ENCODE data around the gene WDR45B. TPM values are rescaled to one million over a fixed set of nuclear protein-coding genes. Genes with fewer than 3 reads are reported as not detected.
"Not testable (repeated sequence)": the region's sequence is repeated elsewhere in the genome, so short reads cannot be mapped to it uniquely, and the experiment has no call there.

WDR45B gene
- total RNA-seq, 1 experiment from 2014 or later = 102 TPM

- peak; percentile 67 for DNase-seq (ENCODE audit: low read depth)
These were observed 60.8 kb downstream of the WDR45B start for GRCh38 chr17:82587234-82588086.

- DNase-seq (ENCODE audit: low read depth) = no peak
These were observed 61.5 kb downstream of the WDR45B start for GRCh38 chr17:82586576-82587233.

GRCh38 chr17:82585935-82586575, 62.2 kb downstream of the WDR45B start:
- DNase-seq (ENCODE audit: low read depth) = not testable (repeated sequence)

GRCh38 chr17:82583720-82584234, 64.5 kb downstream of the WDR45B start:
- DNase-seq (ENCODE audit: low read depth) = no peak

GRCh38 chr17:82582709-82583108, 65.5 kb downstream of the WDR45B start:
- no peak for DNase-seq (ENCODE audit: low read depth)

- DNase-seq (ENCODE audit: low read depth) = no peak
These were observed 66.0 kb downstream of the WDR45B start for GRCh38 chr17:82582213-82582612.

GRCh38 chr17:82579969-82580368, 68.3 kb downstream of the WDR45B start:
- DNase-seq (ENCODE audit: low read depth) = not testable (repeated sequence)

- no peak for DNase-seq (ENCODE audit: low read depth)
These were observed 70.9 kb downstream of the WDR45B start for GRCh38 chr17:82577300-82577699.

GRCh38 chr17:82575581-82576221, 72.5 kb downstream of the WDR45B start:
- DNase-seq (ENCODE audit: low read depth) = not testable (repeated sequence)

- no peak for DNase-seq (ENCODE audit: low read depth)
These were observed 74.2 kb downstream of the WDR45B start for GRCh38 chr17:82574041-82574440.

GRCh38 chr17:82571855-82572254, 76.4 kb downstream of the WDR45B start:
- no peak for DNase-seq (ENCODE audit: low read depth)

- no peak for DNase-seq (ENCODE audit: low read depth)
These were observed 78.0 kb downstream of the WDR45B start for GRCh38 chr17:82570277-82570676.

GRCh38 chr17:82569621-82570020, 78.6 kb downstream of the WDR45B start:
- DNase-seq (ENCODE audit: low read depth) = no peak

GRCh38 chr17:82568997-82569393, 79.2 kb downstream of the WDR45B start:
- DNase-seq (ENCODE audit: low read depth) = no peak

- no peak for DNase-seq (ENCODE audit: low read depth)
These were observed 81.0 kb downstream of the WDR45B start for GRCh38 chr17:82567286-82567685.

GRCh38 chr17:82566129-82566960, 81.9 kb downstream of the WDR45B start:
- DNase-seq (ENCODE audit: low read depth) = no peak

GRCh38 chr17:82565551-82565950, 82.7 kb downstream of the WDR45B start:
- no peak for DNase-seq (ENCODE audit: low read depth)

Measured in HT1080 (cell line).